WTC11 (cell line): ENCODE data around the gene TXNRD2.

Experiments
- IRF1 ChIP-seq: sonication (generic); formaldehyde crosslinking; IDR thresholded peaks from 2 replicates; pipeline ENCODE4 v1.8.0; 2023; ENCODE audit warnings: missing genetic modification reagents
- USF2 ChIP-seq: sonication (generic); formaldehyde crosslinking; IDR thresholded peaks from 2 replicates; pipeline ENCODE4 v1.8.1; 2023; ENCODE audit warnings: mild to moderate bottlenecking, missing genetic modification reagents, moderate library complexity
- ZBTB43 ChIP-seq: sonication (generic); formaldehyde crosslinking; IDR thresholded peaks from 2 replicates; pipeline ENCODE4 v1.8.1; 2023; ENCODE audit warnings: mild to moderate bottlenecking, missing genetic modification reagents

GRCh38 chr22:19843857-19844376, 97.7 kb downstream of the TXNRD2 start:
- TF ChIP-seq IRF1 (CRISPR knock-in tag): no peak
- TF ChIP-seq USF2: no peak
- TF ChIP-seq ZBTB43 (CRISPR knock-in tag): no peak
